Epidermal melanocyte (primary cell): Measurements from ENCODE around the gene MCTP1.

ENCODE experiments used
- DNase-seq: peaks from one replicate; pipeline ENCODE4 v3.0.0; 2011; ENCODE audit warnings: low spot score; ENCODE audit not compliant: insufficient read length

MCTP1 gene

DNA sequence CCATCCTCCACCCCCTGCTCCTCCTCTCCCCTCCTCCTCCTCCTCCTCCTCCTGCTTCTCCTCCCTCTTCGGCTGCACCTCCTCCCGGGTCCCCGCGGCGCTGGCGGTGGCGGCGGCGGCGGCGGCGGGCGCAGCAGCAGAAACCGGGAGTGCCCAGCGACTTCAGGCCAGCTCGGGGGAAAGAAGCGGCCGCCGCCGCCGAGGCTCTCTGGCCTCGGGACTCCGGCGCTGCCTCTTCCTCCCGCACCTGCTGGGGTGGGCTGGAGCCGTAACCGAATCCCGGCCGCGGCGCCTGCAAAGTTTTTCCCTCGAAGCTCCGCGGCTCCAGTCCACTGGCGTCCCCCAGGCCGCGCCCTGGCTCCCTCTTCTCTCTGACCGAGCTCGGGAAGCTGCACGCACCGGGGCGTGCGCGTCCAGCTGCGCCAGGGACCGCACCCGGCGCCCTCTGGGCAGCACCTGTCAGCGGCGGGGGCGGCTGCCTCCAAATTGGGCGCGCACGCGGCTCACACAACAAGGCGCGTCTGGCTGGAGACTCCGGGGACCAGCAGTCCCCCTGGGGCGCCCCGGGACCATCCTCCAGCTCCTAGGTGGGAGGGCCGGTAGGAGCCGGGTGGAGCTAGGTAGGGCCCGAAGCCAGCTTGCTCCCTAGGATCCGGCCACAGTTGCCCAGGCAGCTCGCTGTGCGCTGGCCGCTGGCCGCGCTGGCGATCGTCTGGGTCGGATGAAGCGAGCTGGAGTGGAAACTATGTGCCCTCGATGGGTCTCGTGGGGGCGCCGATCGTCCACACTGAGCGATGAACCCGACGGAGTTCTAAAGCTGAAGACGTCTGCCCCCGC, at the start of gene MCTP1:
TSS of gene MCTP1 (minus strand) at position 523 of the 837 bp plus-strand sequence.
- no peak for DNase-seq

DNA sequence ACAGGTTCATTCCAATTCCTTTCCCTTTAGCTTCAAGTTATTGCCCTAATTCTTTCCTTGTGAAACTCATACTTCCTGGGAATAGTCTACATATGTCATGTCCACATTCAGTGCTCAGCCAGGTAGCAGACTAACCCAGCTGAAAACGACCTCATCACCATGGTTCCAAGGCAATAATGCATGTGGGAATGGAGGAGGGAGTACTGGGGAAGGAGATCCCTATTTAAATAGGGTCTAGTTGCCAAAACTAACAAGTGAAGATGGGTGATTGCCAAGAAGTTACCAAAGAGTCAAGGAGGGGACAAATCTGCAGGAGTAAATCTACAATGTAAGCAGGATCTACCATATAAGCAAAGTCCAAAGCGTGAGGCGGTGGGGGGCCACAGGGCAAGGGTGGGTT, 47.3 kb upstream of the MCTP1 start:
- DNase-seq, result no peak

DNA sequence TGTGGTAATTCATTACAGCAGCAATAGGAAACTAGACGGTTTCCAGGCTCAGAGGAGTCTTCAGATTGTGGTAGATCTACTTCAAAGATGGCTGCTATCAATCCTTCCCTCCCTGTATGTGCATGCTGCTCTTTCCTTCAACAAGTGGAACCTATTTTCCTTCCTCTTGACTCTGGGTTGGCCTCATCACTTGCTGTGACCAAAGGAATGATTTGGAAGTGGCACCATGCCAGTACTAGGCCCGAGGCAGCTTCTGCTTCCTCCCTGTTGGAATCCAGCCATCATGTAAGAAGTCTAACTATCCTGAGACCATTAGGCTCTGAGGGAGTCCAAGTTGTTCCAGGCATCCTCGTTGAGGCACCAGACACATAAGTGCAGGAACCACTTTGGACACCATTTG, 46.5 kb upstream of the MCTP1 start:
- DNase-seq, result no peak

DNA sequence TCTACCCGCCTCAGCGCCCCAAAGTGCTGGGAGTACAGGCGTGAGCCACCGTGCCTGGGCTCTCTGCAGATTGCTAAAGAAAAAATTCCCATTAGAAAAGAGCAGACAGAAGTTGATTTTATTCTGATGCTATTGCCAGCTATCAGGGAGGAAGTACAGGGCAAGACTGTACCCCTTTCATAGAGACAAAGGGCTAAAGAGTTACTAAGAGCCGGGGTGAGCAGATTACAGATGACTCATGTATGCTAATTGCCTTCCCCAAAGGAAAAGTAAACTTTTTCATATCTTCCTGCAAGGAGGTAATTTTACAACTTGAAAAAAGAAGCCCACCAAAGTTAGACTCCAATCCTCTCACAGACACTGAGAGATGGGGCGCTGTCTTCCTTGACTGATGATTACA, 42.3 kb upstream of the MCTP1 start:
- DNase-seq, result no peak

DNA sequence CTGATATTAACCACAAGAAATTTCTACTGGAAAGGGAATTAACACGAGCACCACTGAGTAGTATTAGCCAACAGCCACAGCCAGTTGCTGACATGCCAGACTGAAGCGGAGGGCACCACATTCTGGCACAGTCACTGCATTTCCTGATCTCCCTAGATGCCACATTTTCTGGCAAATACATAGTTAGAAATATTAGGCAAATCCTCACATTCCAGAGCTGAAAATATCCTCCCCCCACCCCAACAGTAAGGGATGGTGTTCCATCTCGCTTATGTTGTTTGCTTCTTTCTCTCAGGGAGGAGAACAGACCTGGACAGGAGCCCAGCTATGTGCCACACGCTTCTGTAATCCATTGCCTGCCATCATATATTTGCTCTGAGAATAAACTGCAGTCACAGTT, 32.8 kb upstream of the MCTP1 start:
- DNase-seq, result no peak

DNA sequence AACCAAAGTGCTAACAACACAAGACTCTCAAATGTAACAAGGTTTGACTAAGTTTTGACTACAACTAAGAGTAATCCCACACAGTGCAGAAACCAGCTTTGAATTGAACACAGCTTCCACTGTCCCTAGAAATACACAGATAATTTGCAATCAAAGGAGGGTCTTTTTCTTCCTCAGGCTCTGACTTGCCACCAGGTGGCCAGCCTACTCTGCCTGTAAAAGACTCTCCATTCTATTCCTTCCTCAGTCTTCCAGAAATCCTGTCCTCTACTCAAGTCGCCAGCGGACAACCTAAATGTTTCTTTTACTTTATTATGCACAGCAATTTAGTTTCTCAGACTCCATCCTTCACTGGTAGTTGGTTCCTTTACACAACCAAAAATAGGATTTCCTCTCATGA, 32.2 kb upstream of the MCTP1 start:
- DNase-seq, result no peak

DNA sequence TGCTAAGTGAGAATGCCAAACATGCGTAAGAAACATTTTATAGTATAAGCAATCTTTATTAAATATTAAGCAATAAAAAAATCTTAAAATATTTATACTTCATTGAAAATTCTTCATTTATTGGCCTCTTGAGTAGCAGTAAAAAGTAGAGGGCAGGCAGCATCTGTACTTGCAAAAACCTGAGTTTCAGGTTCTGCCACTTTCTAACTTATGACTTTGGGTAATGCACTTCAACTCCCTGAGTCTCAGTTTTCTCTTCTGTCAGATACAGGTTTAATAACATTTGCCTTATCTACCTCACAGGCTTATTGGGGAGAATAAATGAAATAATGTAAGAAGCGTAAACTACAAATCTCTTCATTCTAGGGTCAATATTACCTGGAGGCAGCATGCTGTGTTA, 19.8 kb upstream of the MCTP1 start:
- DNase-seq, result no peak

DNA sequence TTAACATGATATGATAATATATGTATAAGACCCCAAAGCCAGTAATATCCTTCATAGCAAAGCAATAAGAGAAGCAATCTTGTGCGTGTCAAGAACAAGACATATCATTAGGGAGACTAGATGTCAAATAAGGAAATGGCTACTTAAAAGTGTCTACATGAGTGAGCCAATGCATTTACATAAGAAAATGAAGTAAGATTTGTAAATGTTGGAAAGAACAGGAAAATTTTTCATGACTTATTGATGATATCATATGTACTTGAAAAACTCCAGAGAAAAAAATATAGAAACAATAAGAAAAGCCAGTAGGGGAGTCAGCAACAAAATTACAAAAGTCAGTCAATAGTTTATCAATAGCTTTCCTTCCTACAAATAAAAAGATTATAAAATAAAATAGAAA, 13.8 kb upstream of the MCTP1 start:
- DNase-seq, result no peak

DNA sequence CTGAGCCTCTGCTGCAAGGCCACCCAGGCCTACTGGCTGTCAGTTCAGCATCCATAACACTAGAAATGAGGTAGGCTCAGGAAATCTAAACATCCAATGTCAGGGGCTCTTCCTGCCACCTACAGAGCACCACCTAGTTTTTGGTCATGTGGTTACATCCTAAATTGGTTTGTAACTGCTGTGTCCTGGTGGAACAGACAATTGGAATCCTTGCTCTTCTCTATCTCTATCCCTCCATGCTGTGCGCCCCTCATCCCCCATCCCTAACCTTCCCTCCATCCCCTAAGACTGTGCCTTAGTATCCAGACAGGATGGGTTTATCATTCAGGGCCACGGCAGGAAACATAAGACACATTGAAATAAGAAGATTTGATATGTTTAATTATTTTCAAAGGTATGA, 11.4 kb upstream of the MCTP1 start:
- no peak for DNase-seq

DNA sequence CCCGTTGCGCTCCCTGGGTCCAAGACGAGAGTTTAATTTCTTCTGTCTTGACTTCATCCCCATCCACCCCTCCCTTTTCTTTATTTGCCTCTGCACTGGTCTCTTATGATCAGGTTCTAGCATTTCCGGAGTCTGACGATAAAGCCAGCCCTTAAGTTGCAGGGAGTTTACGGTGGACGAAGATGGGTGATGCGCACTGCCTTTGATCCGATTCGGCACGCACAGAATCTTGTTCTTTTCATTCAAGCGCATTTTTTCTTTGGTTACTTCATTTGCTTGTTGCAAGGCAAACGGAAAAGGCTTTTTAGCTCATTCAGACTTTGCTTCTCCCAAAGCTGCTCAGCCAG, 488 bp upstream of the MCTP1 start:
- DNase-seq, result no peak

DNA sequence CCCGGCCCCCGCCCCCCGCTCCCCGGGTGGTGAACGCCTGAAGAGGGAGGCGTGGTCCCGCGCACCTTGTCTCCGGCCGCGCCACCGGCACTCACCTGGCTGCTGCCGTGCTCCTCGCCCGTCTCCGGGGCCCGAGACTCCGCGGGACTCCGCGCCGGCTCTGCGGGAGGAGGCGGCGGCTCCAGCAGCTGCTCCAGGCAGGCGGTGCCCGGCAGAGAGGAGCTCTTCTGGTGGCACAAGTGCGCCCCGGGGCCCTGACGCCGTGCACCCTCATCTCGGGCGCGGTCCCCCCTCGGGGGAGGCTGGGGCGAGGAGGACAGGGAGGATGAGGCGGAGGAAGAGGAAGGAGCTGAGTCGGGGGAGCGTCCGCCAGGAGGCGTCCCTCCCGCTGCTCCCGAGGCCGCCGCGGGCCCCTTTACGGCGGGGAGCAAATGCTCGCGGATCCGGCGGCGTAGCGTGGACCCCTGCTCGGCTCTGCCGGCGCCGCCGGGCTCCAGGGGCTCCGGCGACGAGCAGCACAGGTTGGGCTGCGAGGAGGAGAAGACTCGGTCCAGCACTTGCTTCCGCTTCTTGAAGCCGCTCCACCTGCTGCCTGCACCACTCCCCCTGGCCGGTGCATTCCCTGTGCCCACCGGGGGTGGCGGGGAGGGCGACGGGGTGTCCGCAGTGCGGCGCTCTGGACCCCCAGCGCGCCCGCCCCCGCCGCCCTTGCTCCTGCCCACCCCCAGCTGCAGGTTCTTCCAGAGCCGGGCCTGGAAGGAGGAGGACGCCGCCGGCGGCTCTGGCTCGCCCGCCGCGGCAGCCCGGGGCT, 928 bp downstream of the MCTP1 start:
- DNase-seq, result no peak

DNA sequence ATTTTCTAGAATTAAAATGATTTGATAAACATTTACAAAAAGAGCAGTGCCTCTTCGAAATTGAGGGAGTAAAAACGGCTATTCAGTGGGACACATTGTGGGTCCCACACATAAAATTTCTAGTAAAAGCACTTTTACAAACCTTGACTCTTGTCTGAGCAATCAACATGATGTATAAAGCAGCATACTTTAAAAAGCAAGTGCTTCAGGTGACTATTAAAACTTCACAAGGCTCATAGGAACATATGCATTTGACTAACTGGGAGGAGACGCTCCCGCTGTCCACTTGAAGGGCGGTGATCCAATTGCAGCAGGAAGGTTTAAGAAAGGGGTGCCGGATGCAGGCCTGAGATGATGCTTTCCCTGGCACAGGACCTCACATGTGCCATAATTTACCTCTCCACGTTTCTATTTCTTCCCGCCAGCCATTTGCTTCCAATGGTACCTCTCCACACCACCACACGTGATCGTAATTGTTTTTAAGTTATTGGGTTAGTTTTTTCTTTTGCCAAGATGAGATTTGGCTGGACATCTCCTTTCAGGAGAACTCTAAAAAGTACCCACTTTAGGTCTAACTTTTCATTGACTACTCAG, 1.8 kb downstream of the MCTP1 start:
- no peak for DNase-seq

DNA sequence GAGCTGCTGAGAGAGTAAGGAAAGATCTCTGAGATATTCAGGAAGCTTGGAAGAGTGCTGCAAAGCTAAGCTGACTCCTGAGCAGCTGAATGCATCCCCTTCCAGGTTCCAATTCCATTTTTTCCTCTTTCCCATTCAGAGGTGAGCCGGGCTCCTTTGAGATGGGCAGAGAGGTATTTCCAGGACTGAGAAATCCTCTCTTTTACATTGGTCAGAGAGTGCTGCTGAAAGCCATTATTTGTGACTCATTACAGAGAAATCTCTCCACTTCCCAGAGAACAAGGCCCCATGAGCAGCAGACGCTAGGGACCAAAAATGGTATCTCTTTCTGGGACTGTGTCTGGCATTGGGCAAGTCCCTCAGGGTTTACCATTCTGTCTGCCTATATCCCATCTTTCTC, 3.7 kb downstream of the MCTP1 start:
- DNase-seq, result no peak

DNA sequence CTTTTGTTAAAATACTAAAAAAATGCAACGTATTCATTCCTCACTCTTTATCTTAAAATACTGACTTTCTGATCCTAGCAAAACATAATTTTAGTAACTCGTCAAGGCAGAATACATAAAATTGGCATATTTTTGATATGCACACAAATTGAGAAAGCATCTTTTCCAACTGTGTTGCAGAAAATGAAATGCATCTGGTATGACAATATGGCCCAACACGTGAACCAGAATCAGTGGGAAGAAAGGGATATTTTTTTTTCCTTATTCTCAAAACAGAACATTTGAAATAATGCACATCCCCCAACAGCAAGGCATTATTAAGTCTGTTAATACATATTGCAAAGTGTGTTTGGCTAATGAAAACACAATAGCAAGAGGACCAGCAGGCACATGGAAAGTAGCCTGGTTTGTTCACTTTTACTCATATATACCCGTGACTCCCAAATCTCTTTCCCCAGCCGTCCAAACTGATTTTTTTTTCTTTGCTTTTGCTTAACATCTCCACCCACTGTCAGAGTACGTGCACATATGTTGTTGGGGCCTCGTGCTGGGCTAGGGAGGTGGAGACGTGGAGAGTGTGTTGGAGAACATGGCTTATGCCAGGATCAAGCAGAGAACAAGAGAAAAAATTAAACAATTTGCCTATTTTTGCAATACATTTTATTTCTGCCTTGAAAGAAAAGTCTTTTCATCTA, 4.3 kb downstream of the MCTP1 start:
- no peak for DNase-seq

DNA sequence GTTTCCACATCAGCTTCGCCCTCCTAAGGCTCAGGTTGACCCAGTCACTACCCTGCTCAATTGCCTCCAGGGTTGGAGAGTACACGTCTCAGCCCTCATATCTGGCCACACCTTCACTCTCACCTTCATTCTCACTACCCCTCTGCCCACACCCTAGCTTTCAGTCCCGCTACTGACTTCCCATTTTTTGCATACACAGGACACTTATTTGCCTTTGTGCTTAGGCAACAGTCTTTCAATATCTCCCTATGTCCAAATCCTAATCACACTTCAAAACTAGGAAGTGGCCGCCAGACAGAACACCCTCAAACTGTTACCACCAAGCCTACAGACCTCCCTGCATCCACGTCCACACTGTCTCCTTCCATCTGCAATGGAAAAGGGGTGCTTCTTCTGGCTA, 10.9 kb downstream of the MCTP1 start:
- DNase-seq, result no peak

DNA sequence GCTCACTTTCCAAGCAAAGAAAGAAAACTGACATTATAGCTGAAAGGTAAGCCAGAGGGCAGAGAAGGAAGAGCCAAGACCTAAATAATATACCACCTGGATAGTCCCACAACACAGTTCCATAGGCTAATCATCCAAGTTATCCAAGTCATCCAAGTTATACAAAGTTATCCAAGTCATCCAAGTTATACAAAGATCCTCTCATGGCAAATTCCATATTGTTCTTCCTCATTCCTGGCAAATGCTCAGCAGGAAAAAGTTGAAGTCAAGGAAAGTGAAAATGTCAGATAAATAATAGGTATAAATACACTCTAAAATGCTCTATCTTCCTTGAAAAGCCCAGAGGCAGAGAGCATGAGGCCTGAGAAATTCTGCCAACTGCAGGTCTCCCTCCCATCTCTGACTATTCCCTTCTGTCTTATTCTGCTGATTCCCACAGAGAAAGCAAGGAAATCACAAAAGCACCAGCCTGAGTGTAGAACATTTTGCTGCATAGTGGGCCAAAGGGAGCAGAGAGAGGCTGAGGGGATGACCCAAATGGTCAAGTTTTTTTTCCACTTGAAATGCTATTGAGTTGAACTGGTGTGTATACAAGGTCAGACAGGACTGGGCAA, 12.5 kb downstream of the MCTP1 start:
- no peak for DNase-seq

DNA sequence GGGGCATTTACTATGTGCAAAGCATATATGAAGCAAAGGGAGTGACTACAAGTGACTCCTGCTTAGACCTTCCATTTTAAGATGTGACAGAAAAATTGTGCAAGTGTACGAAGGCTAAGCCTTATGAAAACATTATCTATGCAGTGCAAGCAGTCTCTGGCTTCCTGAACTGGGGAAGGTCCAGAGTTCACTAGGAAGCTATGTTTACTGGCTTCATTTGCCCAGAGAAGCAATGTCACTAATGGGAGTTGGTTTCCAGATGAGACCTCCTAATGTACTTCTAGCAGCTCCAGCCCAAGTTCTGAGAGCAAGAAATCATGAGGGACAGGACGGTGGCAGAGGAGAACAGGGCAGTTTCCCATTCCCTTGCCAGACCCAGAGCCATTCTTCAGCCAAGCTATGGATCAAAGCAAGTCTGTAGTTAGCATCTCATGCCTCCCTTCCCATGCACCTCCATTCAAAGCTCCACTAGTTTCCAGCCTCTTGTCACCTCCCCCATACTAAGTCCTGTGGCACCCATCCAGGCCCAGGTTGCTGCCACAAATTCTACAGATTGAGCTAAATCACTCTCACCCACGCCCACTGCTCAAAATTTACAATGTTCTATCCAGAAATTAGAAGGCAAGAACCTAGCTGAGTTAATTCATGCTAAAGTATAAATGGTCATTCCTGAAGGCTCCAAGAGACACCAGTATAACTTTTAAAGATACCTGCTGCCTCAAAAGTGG, 21.8 kb downstream of the MCTP1 start:
- DNase-seq, result no peak

DNA sequence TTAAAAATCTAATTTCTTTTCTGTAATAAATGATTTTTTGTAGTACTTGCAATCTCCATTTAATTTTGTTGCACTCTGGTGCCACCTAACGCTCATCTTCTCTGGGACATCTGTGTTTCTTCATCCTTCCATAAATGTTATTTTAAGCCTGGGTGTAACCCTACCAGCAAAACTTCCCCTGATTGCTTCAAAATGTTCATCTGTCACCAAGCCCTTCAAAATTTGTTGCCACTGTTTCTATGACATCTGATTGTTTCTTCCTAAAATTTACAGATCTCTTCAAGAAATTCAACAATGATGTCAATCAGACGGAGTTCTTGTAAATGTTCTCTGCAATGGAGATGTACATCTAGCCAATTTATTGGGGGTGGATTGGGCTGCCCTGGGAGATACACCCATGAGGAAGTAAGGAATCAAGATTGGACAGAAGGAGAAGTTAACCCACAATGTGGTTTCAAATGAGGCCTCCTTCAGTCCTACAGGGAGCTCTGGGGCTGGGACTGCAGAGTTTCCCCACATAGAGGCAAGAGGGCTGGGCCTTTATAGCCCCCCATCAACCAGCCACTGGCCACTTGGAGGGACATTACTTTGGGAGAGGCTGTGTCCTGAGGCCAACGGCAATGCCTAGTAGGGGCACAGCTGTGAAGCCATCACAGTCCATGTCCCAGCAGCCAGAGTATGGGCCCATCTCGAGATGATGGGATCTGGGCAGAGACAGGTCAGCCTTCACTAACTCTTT, 23.3 kb downstream of the MCTP1 start:
- peak; percentile 38 for DNase-seq

DNA sequence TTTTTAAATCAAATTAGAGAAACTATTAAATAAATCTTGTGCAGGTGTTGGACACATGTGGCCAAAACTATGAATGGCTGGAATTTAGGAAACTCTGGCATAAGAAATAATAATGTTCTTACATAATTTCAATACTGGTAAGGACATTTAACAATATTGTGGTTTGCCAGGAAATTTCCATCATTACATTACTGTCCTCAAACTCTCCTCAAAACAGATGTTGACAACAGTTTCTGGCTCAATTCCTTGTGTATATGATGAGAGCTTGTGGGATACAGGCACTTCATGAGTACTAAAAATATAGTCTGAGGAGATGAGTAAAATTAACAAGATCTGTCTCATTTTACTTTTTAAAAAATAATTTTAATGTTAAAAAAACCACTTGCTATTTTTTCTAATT, 27.9 kb downstream of the MCTP1 start:
- DNase-seq, result no peak

DNA sequence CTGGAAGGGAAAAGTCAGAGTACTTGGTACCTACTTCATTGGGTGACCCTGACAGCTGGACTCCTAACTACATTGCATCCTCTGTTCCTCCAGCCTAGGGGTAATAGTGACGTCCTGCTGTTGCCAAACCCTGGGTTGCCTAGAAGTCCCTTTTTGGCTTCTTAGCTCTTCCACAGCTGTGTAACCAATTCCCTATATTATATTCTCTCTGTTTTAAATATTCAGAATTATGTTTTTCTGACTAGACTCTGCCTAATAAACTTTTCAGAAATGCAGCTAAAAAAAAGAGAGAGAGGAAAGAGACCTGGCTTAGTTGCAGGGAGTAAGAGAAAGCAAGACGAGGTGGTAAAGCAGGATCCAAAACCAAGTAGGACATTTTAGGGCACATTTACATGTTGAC, 28.4 kb downstream of the MCTP1 start:
- no peak for DNase-seq
